ENCODE data around the gene TSC22D3.

Gene TSC22D3

DNA sequence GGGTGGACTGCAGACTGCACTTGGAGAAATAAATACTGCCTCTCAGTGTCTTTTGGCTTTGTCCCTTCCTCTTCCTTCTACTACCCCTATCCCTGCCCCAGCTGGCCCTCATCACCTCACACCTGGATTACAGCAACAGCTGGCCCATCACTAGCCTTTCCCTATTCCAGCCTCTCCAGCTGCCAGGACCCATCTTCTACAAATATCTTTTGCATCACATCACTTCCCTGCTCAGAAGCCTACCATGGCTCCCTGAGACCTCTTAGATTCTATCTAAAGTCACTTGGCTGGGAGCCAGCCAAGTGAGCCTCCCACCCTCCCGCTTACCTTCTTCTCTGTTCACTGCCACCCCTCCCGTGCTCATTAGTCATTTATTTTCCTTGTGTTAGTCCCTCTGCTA lies 66.8 kb downstream of the TSC22D3 start:
- Histone ChIP-seq H3K27ac (no peak overlapping the region), H3K27me3 (peaks cover 73 to 95% (median 92%) of the 10 kb centered on the region in 11 experiments), H3K4me3 (no peak overlapping the region), H4K20me1 (peaks cover 0 to 20% (median 4%) of the 10 kb centered on the region in 11 experiments; a peak in 13 of 22 replicates), H3K4me2 (no peak overlapping the region), H3K9me3 (replicated peaks in 1 of 11) (peaks cover 0 to 6% (median 0%) of the 10 kb centered on the region in 11 experiments; a peak in 1 of 22 replicates), H3K36me3 (peaks cover 0 to 10% (median 2%) of the 10 kb centered on the region in 11 experiments; a peak in 9 of 22 replicates), H3K4me1 (peaks cover 13 to 37% (median 31%) of the 10 kb centered on the region in 10 experiments; a peak in 19 of 20 replicates), H3K9ac (no peak overlapping the region)
- TF ChIP-seq Cebpa-rat (IDR thresholded peaks at IDR 0.05) = no peak

DNA sequence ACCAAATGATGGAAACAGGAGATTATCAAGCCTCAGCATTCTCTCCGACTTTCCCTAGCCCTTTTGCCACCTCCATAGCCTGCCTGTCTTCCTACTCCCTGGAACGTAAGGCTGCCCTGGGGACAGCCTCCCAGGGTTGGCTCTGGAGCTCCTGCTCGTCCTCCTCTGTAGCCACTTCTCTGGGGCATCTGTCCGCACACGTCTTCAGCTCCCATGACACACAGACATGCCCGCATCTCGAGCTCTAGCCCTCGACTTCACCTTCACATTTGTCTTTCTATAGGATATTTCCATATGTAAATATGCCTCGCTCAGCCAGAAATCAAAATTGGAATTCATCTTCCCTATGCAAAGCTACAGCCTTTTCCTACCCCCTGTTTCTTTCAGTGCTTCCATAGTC lies 67.7 kb downstream of the TSC22D3 start:
- no peak overlapping the region for H3K4me3 ChIP-seq
- H4K20me1 ChIP-seq = peaks cover 0 to 15% (median 0%) of the 10 kb centered on the region in 11 experiments; a peak in 3 of 22 replicates
- no peak overlapping the region for H3K9ac ChIP-seq
- H3K4me1 ChIP-seq = peaks cover 13 to 28% (median 25%) of the 10 kb centered on the region in 10 experiments; a peak in 19 of 20 replicates
- peaks cover 0 to 2% (median 0%) of the 10 kb centered on the region in 11 experiments; a peak in 1 of 22 replicates for H3K36me3 ChIP-seq
- H3K27me3 ChIP-seq = peaks cover 64 to 95% (median 92%) of the 10 kb centered on the region in 11 experiments
- no peak overlapping the region for H3K27ac ChIP-seq
- TF ChIP-seq Cebpa-rat (IDR thresholded peaks at IDR 0.05) = no peak
- H3K4me2 ChIP-seq = no peak overlapping the region
- H3K9me3 ChIP-seq (replicated peaks in 1 of 11) = peaks cover 0 to 11% (median 0%) of the 10 kb centered on the region in 11 experiments; a peak in 4 of 22 replicates

DNA sequence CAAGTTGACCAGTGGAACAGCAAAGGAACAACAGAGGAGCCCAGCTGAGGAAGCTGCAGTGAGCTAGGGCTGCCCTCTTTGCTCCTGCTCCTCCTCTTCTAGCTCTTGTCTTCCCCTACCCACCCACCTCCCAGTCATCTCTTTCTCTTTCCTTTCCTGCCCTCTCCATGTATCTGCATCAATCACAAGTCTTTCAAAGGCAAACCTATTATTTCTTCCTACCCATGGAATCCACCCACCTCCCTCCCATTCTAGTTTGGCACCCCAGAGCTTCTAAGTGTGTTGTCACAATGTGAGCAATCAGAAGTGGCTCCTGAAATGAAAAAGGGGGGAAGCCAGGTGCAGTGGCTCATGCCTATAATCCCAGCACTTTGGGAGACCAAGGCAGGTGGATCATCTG lies 69.3 kb downstream of the TSC22D3 start:
- Histone ChIP-seq H3K4me2 (no peak overlapping the region), H4K20me1 (no peaks in the 10 kb centered on the region; a peak in 1 of 22 replicates), H3K36me3 (no peaks in the 10 kb centered on the region), H3K27me3 (peaks cover 58 to 95% (median 91%) of the 10 kb centered on the region in 11 experiments), H3K4me1 (peaks cover 12 to 25% (median 15%) of the 10 kb centered on the region in 10 experiments; a peak in 19 of 20 replicates), H3K9me3 (replicated peaks in 1 of 11) (peaks cover 0 to 24% (median 6%) of the 10 kb centered on the region in 11 experiments; a peak in 11 of 22 replicates), H3K9ac (no peak overlapping the region), H3K27ac (no peak overlapping the region), H3K4me3 (no peak overlapping the region)
- no peak for TF ChIP-seq Cebpa-rat (IDR thresholded peaks at IDR 0.05)

DNA sequence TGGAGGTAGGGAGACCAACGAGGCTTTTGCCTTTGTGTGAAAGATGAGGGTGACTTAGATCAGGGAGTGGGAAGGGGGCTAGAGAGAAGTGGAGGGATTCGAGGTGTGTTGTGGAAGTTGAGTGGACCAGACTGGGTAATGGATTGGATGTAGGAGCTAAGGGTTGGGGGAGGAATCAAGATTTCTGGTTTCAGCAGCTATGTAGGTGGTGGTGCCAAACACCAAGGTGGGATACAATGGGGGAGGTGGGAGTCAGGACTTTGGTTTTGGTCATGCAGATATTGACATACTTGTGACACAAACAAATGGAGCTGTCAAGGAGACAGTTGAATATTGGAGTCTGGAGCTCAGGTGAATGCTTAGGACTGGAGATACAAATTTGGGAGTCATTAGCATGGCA lies 71.0 kb downstream of the TSC22D3 start:
- Histone ChIP-seq H3K4me2 (no peak overlapping the region), H3K4me1 (peaks cover 5 to 30% (median 18%) of the 10 kb centered on the region in 10 experiments; a peak in 16 of 20 replicates), H3K9me3 (replicated peaks in 1 of 11) (peaks cover 0 to 24% (median 6%) of the 10 kb centered on the region in 11 experiments; a peak in 11 of 22 replicates), H3K4me3 (no peak overlapping the region), H4K20me1 (no peaks in the 10 kb centered on the region), H3K27me3 (peaks cover 67 to 100% (median 98%) of the 10 kb centered on the region in 11 experiments), H3K36me3 (no peaks in the 10 kb centered on the region), H3K9ac (no peak overlapping the region), H3K27ac (no peak overlapping the region)
- no peak for TF ChIP-seq Cebpa-rat (IDR thresholded peaks at IDR 0.05)

DNA sequence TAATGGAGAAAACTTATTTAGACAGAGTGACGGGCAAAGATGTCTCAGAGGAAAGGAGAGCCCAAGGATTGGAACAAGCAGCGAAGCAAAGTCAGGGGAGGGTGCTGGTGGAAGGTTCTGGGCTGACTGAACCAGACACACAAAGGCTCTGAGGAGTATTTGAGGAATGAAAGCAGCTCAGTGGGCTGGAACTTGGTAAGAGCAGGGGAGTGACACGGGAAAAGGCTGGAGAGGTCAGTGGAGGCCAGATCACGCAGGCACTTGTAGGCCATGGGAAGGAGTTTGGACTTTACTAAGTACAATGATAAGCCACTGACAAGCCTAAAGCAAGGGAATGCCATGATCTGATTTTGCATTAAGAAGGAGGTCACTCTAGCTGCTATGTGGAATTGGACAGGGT lies 71.4 kb downstream of the TSC22D3 start:
- no peak overlapping the region for H3K4me2 ChIP-seq
- peaks cover 62 to 100% (median 98%) of the 10 kb centered on the region in 11 experiments for H3K27me3 ChIP-seq
- no peak for TF ChIP-seq Cebpa-rat (IDR thresholded peaks at IDR 0.05)
- H3K9me3 ChIP-seq (replicated peaks in 1 of 11) = peaks cover 0 to 24% (median 6%) of the 10 kb centered on the region in 11 experiments; a peak in 11 of 22 replicates
- H3K4me1 ChIP-seq = peaks cover 5 to 30% (median 18%) of the 10 kb centered on the region in 10 experiments; a peak in 16 of 20 replicates
- no peaks in the 10 kb centered on the region for H3K36me3 ChIP-seq
- H3K9ac ChIP-seq = no peak overlapping the region
- H4K20me1 ChIP-seq = no peaks in the 10 kb centered on the region
- H3K27ac ChIP-seq = no peak overlapping the region
- no peak overlapping the region for H3K4me3 ChIP-seq

DNA sequence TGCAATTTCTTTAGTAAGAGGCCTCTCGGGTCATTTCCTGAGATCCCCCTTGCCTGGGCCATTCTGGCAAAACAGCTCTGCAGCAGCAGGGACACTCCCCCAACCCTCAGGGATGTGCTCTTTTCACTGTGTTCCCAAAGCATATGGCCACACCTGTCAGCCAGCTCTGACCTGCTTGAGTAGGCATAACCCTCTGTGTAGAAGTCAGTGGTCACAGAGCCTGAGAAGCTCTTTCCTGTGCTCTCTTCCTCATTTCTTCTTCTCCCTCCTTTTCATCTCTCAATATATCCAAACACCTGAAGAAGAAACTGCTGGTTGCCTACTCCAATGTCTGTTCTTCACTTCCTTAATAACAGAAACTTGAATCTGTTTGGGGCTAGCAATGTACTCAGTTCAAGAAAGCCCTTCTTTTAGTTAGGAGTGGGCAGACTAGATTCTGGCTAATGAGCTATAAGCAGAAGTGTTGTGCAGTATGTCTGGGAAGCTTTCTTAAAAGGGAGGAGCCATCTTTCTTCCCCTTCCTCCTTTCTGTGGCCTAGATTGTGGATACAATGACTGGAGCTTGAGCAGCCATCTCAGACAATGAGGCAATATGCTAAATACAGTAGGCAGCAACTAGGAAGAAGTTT lies 74.0 kb downstream of the TSC22D3 start:
- Histone ChIP-seq H4K20me1 (no peaks in the 10 kb centered on the region), H3K4me3 (no peak overlapping the region), H3K27me3 (peaks cover 49 to 98% (median 80%) of the 10 kb centered on the region in 11 experiments), H3K4me2 (peak overlapping the region in 9 of 11 experiments; percentile 2 to 30 (median 17); a peak in 8 of 22 replicates), H3K27ac (peak overlapping the region in 2 of 11 experiments; percentile 49 to 68; a peak in 3 of 22 replicates), H3K36me3 (no peaks in the 10 kb centered on the region), H3K4me1 (peaks cover 5 to 30% (median 18%) of the 10 kb centered on the region in 10 experiments; a peak in 16 of 20 replicates), H3K9me3 (replicated peaks in 1 of 11) (peaks cover 0 to 20% (median 6%) of the 10 kb centered on the region in 11 experiments; a peak in 11 of 22 replicates), H3K9ac (0 out of 22 replicates have a peak overlapping the region, but pooled peaks of 1 of the 11 experiments have one; percentile 7)
- TF ChIP-seq Cebpa-rat (IDR thresholded peaks at IDR 0.05) = no peak

DNA sequence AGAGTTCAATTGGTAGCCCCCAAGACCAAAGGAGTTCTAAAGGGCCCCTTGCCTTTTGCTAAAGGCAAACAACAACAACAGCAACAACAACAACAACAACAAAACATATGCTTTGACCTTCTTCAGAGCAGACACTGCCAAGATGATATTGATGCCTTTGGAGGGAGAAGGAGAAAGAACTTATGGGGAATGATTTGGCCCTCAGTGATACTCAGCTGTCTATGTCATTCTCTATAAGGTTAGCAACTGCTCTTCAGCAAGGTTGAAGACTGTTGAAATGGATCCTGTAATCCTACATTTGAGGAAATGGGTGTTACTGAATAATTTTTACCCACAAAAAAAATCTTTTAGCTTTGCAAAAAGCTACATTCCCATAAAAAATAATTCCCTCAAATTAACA lies 74.8 kb downstream of the TSC22D3 start:
- H3K9me3 ChIP-seq (replicated peaks in 1 of 11) = peaks cover 0 to 20% (median 6%) of the 10 kb centered on the region in 11 experiments; a peak in 11 of 22 replicates
- peaks cover 44 to 96% (median 73%) of the 10 kb centered on the region in 11 experiments for H3K27me3 ChIP-seq
- H3K4me3 ChIP-seq = no peak overlapping the region
- H4K20me1 ChIP-seq = no peaks in the 10 kb centered on the region
- H3K4me1 ChIP-seq = peaks cover 5 to 30% (median 18%) of the 10 kb centered on the region in 10 experiments; a peak in 16 of 20 replicates
- H3K9ac ChIP-seq = no peak overlapping the region
- TF ChIP-seq Cebpa-rat (IDR thresholded peaks at IDR 0.05) = no peak
- H3K36me3 ChIP-seq = no peaks in the 10 kb centered on the region
- peak overlapping the region in 7 of 11 experiments; percentile 6 to 30 (median 15); a peak in 7 of 22 replicates for H3K4me2 ChIP-seq
- H3K27ac ChIP-seq = peak overlapping the region in 1 of 11 experiments; percentile 31; a peak in 1 of 22 replicates

DNA sequence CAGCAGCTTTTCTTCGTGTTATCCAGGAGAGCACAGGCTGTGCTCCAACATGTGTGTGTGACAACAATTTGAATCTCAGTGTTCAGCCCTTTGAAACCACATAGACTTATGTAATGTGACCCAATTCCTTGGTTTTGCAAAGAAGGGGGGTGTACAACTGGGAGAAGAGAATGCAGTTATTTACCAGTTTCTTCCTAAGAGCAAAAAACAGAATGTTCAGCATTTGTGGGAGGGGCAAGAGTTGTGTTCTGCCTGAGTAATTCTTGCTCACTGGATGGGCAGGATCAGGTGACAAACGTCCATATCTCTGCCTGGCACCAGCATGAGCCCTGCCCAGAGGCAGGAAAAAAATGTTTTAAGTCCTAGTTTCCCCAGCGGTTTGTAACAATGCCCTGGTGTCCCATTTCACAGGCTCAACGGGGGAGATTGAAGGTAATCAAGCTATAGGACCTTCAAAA lies 75.2 kb downstream of the TSC22D3 start:
- Histone ChIP-seq H3K36me3 (no peaks in the 10 kb centered on the region), H4K20me1 (no peaks in the 10 kb centered on the region), H3K4me1 (peaks cover 5 to 30% (median 18%) of the 10 kb centered on the region in 10 experiments; a peak in 16 of 20 replicates), H3K9me3 (replicated peaks in 1 of 11) (peaks cover 0 to 20% (median 6%) of the 10 kb centered on the region in 11 experiments; a peak in 11 of 22 replicates), H3K27me3 (peaks cover 42 to 96% (median 73%) of the 10 kb centered on the region in 11 experiments), H3K27ac (0 out of 22 replicates have a peak overlapping the region, but pooled peaks of 2 of the 11 experiments have one; percentile 0 to 31), H3K4me3 (no peak overlapping the region), H3K9ac (no peak overlapping the region), H3K4me2 (peak overlapping the region in 7 of 11 experiments; percentile 6 to 30 (median 15); a peak in 7 of 22 replicates)
- no peak for TF ChIP-seq Cebpa-rat (IDR thresholded peaks at IDR 0.05)

Measured in BLaER1 treated with 17β-estradiol and CSF1 and Interleukin-3, amounts not matched to agents 10 nM and 100 nM (cell line).